HG02885 (cell line): Measurements from ENCODE around the gene CXCR4.

Experiments used
- ATAC-seq: cut with Tn5 transposase; IDR thresholded peaks from one replicate; pipeline ENCODE4 v1.9.1; 2021; ENCODE audit warnings: mild to moderate bottlenecking; ENCODE audit not compliant: unreplicated experiment, poor library complexity

Gene CXCR4

GRCh38 chr2:136132825-136133155 is 14.8 kb upstream of the CXCR4 start:
- no peak for ATAC-seq

- ATAC-seq = peak; percentile 85
Observed at GRCh38 chr2:136131961-136132824, 14.2 kb upstream of the CXCR4 start.

GRCh38 chr2:136131484-136131960 is 13.6 kb upstream of the CXCR4 start:
- ATAC-seq = peak; percentile 15

GRCh38 chr2:136130511-136130910 is 12.6 kb upstream of the CXCR4 start:
- no peak for ATAC-seq

GRCh38 chr2:136130045-136130444 is 12.1 kb upstream of the CXCR4 start:
- ATAC-seq = no peak

GRCh38 chr2:136129601-136130000 is 11.7 kb upstream of the CXCR4 start:
- no peak for ATAC-seq

- ATAC-seq = no peak
Observed at GRCh38 chr2:136128905-136129304, 11.0 kb upstream of the CXCR4 start.

GRCh38 chr2:136128366-136128765 is 10.4 kb upstream of the CXCR4 start:
- no peak for ATAC-seq

- ATAC-seq = no peak
Observed at GRCh38 chr2:136127356-136127755, 9.4 kb upstream of the CXCR4 start.

- no peak for ATAC-seq
Observed at GRCh38 chr2:136126421-136126926, 8.5 kb upstream of the CXCR4 start.

GRCh38 chr2:136126021-136126420 is 8.1 kb upstream of the CXCR4 start:
- ATAC-seq = no peak

- ATAC-seq = no peak
Observed at GRCh38 chr2:136125236-136125635, 7.3 kb upstream of the CXCR4 start.

- ATAC-seq = no peak
Observed at GRCh38 chr2:136124805-136125204, 6.9 kb upstream of the CXCR4 start.

GRCh38 chr2:136122661-136123060 is 4.7 kb upstream of the CXCR4 start:
- no peak for ATAC-seq

- no peak for ATAC-seq
Observed at GRCh38 chr2:136121204-136121910, 3.4 kb upstream of the CXCR4 start.

- ATAC-seq = no peak
Observed at GRCh38 chr2:136119717-136120675, 2.0 kb upstream of the CXCR4 start.

GRCh38 chr2:136118819-136119716 is 1.1 kb upstream of the CXCR4 start:
- ATAC-seq = peak; percentile 28

- ATAC-seq = peak; percentile 23
Observed at GRCh38 chr2:136117391-136117841, 533 bp downstream of the CXCR4 start.

GRCh38 chr2:136116813-136117390 is 1.0 kb downstream of the CXCR4 start:
- ATAC-seq = peak; percentile 58
